ENCODE data around the gene TTC39A.

GRCh38 chr1:51369171-51369570 is 38.8 kb upstream of the TTC39A start:
- no peak for TF ChIP-seq CTCF (IDR thresholded peaks at IDR 0.05; ENCODE audit: insufficient read depth, low read depth, low read length)
- TF ChIP-seq EZH2 (IDR thresholded peaks at IDR 0.05; ENCODE audit: insufficient read depth, low read length), result no peak
